HCT116 (cell line): ENCODE results near the gene RSL1D1. TPM values are rescaled to one million over a fixed set of nuclear protein-coding genes. Genes with fewer than 3 reads are reported as not detected.

Experiments used
- ATAC-seq: fragments of 200-7000 bp; cut with Tn5 transposase; 2 replicates; pipeline ENCODE4 v1.9.1; 2020; ENCODE audit warnings: mild to moderate bottlenecking, moderate library complexity
- BruUV-seq: library from RNA; stranded (reverse); fragments of 400-500 nt; replicated peaks from 2 replicates; lab custom pipeline; 2021; lab: Mats Ljungman, UMichigan
- CTCF ChIA-PET: fragments of 300-600 bp; sonication (Branson Sonifier 250); formaldehyde crosslinking; loops from one replicate; lab custom pipeline; 2021; ENCODE audit warnings: antibody characterized with exemption; lab: Charles Lee
- POLR2A ChIA-PET: fragments of 300-600, 350-600 bp; sonication (Branson Sonifier 250); formaldehyde crosslinking; loops from one replicate; lab custom pipeline; 2021; ENCODE audit warnings: antibody characterized with exemption; lab: Charles Lee
- RAD21 ChIA-PET, 2 experiments: fragments of 300-600 bp; sonication (Branson Sonifier 250); formaldehyde crosslinking; loops; one replicate each; lab custom pipeline; 2023; ENCODE audit warnings: low total read pairs in 2 of 2; ENCODE audit not compliant: uncharacterized antibody in 2 of 2, unreplicated experiment in 2 of 2, low non-redundant PET in 1 of 2; lab: Charles Lee
- DNase-seq: peaks from one replicate; pipeline ENCODE4 v3.0.0-alpha.2; 2010; ENCODE audit warnings: low read depth, low spot score
- H2AFZ ChIP-seq: fragments of 200-600 bp; shearing (Covaris generic), sonication (generic); 2 replicates; pipeline ENCODE4 v1.6.1; 2017; ENCODE audit warnings: low read depth, mixed run types, mixed read lengths, antibody characterized with exemption, low read length; ENCODE audit not compliant: poor library complexity, severe bottlenecking
- H3K27ac ChIP-seq: 2 replicates; pipeline ENCODE4 v1.5.1; 2012; ENCODE audit warnings: low read depth, low read length
- H3K27me3 ChIP-seq: fragments of 200-600 bp; sonication (generic); 2 replicates; pipeline ENCODE4 v1.6.1; 2016; ENCODE audit warnings: mixed run types, low read length, mixed read lengths; ENCODE audit not compliant: insufficient read depth
- H3K36me3 ChIP-seq, 2 experiments: fragments of 200-500 bp in 1 of 2; fragments of 200-600 bp in 1 of 2; sonication (Bioruptor generic) in 1 of 2; sonication (generic) in 1 of 2; 2 replicates each; pipeline versions ENCODE4 v1.5.1 to v1.6.1; 2014 to 2016; ENCODE audit warnings: low read length in 2 of 2, inconsistent platforms in 1 of 2, mixed read lengths in 1 of 2, mixed run types in 1 of 2; ENCODE audit not compliant: insufficient read depth in 2 of 2, control insufficient read depth in 1 of 2
- H3K4me1 ChIP-seq, 2 experiments: fragments of 200-600 bp in 1 of 2; sonication (generic) in 1 of 2; 2 replicates each; pipeline versions ENCODE4 v1.5.1 to v1.6.1; 2012 to 2017; ENCODE audit warnings: low read length in 2 of 2, inconsistent platforms in 1 of 2, mild to moderate bottlenecking in 1 of 2, mixed read lengths in 1 of 2, mixed run types in 1 of 2, moderate library complexity in 1 of 2; ENCODE audit not compliant: insufficient read depth in 2 of 2, control insufficient read depth in 1 of 2
- H3K4me2 ChIP-seq: fragments of 200-600 bp; sonication (generic); 2 replicates; pipeline ENCODE4 v1.6.1; 2017; ENCODE audit warnings: mixed run types, low read length, mixed read lengths
- H3K4me3 ChIP-seq, 2 experiments: fragments of 200-600 bp in 1 of 2; sonication (generic) in 1 of 2; replicated peaks in 1 of 2; 2 replicates each; pipeline ENCODE4 v1.5.1; 2011 to 2016; ENCODE audit warnings: low read length in 2 of 2, control low read depth in 1 of 2, low read depth in 1 of 2, mild to moderate bottlenecking in 1 of 2, mixed read lengths in 1 of 2, mixed run types in 1 of 2
- H3K79me2 ChIP-seq: fragments of 200-600 bp; sonication (generic); 2 replicates; pipeline ENCODE4 v1.6.1; 2017; ENCODE audit warnings: mild to moderate bottlenecking, mixed run types, low read length, moderate library complexity, mixed read lengths; ENCODE audit not compliant: insufficient read depth
- H3K9ac ChIP-seq: fragments of 200-600 bp; sonication (generic); 2 replicates; pipeline ENCODE4 v1.6.1; 2016; ENCODE audit warnings: low read length, mixed read lengths
- H3K9me2 ChIP-seq: fragments of 200-600 bp; sonication (generic), shearing (Covaris generic); 2 replicates; pipeline ENCODE4 v1.6.1; 2017; ENCODE audit warnings: mixed run types, mild to moderate bottlenecking, moderate library complexity; ENCODE audit not compliant: insufficient read depth
- H3K9me3 ChIP-seq, 2 experiments: fragments of 200-500 bp in 1 of 2; fragments of 200-600 bp in 1 of 2; sonication (Bioruptor generic) in 1 of 2; sonication (generic) in 1 of 2; 2 replicates each; pipeline ENCODE4 v1.6.1; 2014 to 2017; ENCODE audit warnings: low read length in 2 of 2, mixed read lengths in 2 of 2, inconsistent platforms in 1 of 2, low read depth in 1 of 2, mild to moderate bottlenecking in 1 of 2, mixed run types in 1 of 2, moderate library complexity in 1 of 2; ENCODE audit not compliant: control insufficient read depth in 1 of 2, insufficient read depth in 1 of 2
- H4K20me1 ChIP-seq: fragments of 200-600 bp; sonication (generic), shearing (Covaris generic); 2 replicates; pipeline ENCODE4 v1.6.1; 2017; ENCODE audit warnings: mixed run types, mild to moderate bottlenecking, moderate library complexity; ENCODE audit not compliant: insufficient read depth
- CBX3 ChIP-seq: IDR thresholded peaks from 2 replicates; pipeline ENCODE4 v1.6.1; 2012; ENCODE audit warnings: low read depth
- CEBPB ChIP-seq: IDR thresholded peaks from 2 replicates; pipeline ENCODE4 v1.6.1; 2012; ENCODE audit warnings: low read depth
- EGR1 ChIP-seq: IDR thresholded peaks from 2 replicates; pipeline ENCODE4 v1.6.1; 2012; ENCODE audit warnings: low read depth
- ELF1 ChIP-seq: IDR thresholded peaks from 2 replicates; pipeline ENCODE4 v1.6.1; 2012; ENCODE audit warnings: low read depth, borderline replicate concordance
- EZH2 ChIP-seq: fragments of 200-600 bp; sonication (generic); IDR thresholded peaks from 2 replicates; pipeline ENCODE4 v1.6.1; 2017; ENCODE audit warnings: antibody characterized with exemption, mixed run types
- EZH2phosphoT487 ChIP-seq: fragments of 200-600 bp; IDR thresholded peaks from 2 replicates; pipeline ENCODE4 v1.6.1; 2018; ENCODE audit warnings: antibody characterized with exemption, borderline replicate concordance
- POLR2A ChIP-seq: IDR thresholded peaks from 2 replicates; pipeline ENCODE4 v1.7.0; 2011; ENCODE audit warnings: borderline replicate concordance; ENCODE audit not compliant: insufficient read depth, insufficient read length; ENCODE audit errors: extremely low read depth
- POLR2AphosphoS5 ChIP-seq: IDR thresholded peaks from 2 replicates; pipeline ENCODE4 v1.6.1; 2011; ENCODE audit warnings: mild to moderate bottlenecking, low read depth, low read length, moderate library complexity
- intact Hi-C: fragments of 100-400 bp; cut with micrococcal nuclease; formaldehyde crosslinking; loops from 2 replicates; pipeline ENCODE4 v1.10.0; 2022
- total RNA-seq: library from RNA; stranded (reverse); gene quantifications from one replicate; pipeline ENCODE4 v1.2.1, GENCODE V29; 2021; ENCODE audit not compliant: unreplicated experiment
- TF ChIP-seq, protein P1 (sequence below): IDR thresholded peaks from 2 replicates; pipeline ENCODE4 v1.6.1; 2011; ENCODE audit warnings: mild to moderate bottlenecking, low read length, moderate library complexity; ENCODE audit not compliant: insufficient replicate concordance; ENCODE audit errors: extremely low read depth

RSL1D1 gene
- total RNA-seq, 1 experiment from 2014 or later = 291 TPM

DNA sequence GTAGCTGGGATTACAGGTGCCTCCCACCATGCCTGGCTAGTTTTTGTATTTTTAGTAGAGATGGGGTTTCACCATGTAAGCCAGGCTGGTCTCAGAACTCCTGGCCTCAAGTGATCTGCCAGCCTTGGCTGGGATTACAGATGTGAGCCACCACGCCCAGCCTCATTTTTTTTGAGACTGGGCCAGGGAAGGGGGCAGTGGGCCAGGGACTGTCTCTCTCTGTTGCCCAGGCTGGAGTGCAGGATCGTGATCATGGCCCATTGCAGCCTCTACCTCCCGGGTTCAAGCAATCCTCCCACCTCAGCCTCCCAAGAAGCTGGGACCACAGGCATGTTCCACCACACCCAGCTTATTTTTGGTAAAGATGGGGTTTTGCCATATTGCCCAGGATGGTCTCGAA, 16.0 kb downstream of the RSL1D1 start:
- Histone ChIP-seq H4K20me1 (peaks cover 19% of the 10 kb centered on the region; the same call in 1 of the 2 replicates), H3K4me3 (no peak overlapping the region), H3K79me2 (peaks cover 14% of the 10 kb centered on the region), H2AFZ (no peak overlapping the region), H3K4me1 (peaks cover 0 to 7% of the 10 kb centered on the region in 2 experiments; a peak in 2 of 4 replicates), H3K9ac (no peak overlapping the region), H3K9me2 (no peaks in the 10 kb centered on the region), H3K27me3 (no peaks in the 10 kb centered on the region), H3K36me3 (peaks cover 31 to 37% of the 10 kb centered on the region in 2 experiments), H3K9me3 (no peaks in the 10 kb centered on the region), H3K4me2 (no peak overlapping the region), H3K27ac (no peak overlapping the region)
- ATAC-seq (no peak), DNase-seq (no peak)
- intact Hi-C loops = no loop called here
- TF ChIP-seq POLR2A (no peak), CEBPB (no peak), EZH2phosphoT487 (no peak), ELF1 (no peak), EZH2 (no peak), EGR1 (no peak), POLR2AphosphoS5 (no peak), CBX3 (no peak)
- TF ChIP-seq, protein P1, sequence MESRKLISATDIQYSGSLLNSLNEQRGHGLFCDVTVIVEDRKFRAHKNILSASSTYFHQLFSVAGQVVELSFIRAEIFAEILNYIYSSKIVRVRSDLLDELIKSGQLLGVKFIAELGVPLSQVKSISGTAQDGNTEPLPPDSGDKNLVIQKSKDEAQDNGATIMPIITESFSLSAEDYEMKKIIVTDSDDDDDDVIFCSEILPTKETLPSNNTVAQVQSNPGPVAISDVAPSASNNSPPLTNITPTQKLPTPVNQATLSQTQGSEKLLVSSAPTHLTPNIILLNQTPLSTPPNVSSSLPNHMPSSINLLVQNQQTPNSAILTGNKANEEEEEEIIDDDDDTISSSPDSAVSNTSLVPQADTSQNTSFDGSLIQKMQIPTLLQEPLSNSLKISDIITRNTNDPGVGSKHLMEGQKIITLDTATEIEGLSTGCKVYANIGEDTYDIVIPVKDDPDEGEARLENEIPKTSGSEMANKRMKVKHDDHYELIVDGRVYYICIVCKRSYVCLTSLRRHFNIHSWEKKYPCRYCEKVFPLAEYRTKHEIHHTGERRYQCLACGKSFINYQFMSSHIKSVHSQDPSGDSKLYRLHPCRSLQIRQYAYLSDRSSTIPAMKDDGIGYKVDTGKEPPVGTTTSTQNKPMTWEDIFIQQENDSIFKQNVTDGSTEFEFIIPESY = no peak
- BruUV-seq = no TSS peak
- POLR2A ChIA-PET = no interaction called here
- RAD21 ChIA-PET = no interaction called here
- CTCF ChIA-PET = interaction anchor here (0.7 kb wide), 1 partner anchor 937 kb away, joined by 3 read pairs; no protein-coding TSS in a partner anchor
